DND-41 (cell line): ENCODE data around the gene CELSR1.

Experiments used
- ATAC-seq: fragments of 200-7000 bp; cut with Tn5 transposase; 3 replicates; pipeline ENCODE4 v1.9.1; 2021; ENCODE audit warnings: low read depth; ENCODE audit not compliant: insufficient read depth
- DNase-seq: peaks from one replicate; pipeline ENCODE4 v3.0.0-alpha.2; 2020
- H2AFZ ChIP-seq: 2 replicates; pipeline ENCODE4 v1.6.0; 2012; ENCODE audit warnings: low read depth, low read length
- H3K27ac ChIP-seq: 2 replicates; pipeline ENCODE4 v1.5.1; 2012; ENCODE audit warnings: low read length, inconsistent platforms
- H3K27me3 ChIP-seq: fragments of 200-600 bp; sonication (generic); 2 replicates; pipeline ENCODE4 v1.6.0; 2012; ENCODE audit warnings: low read length, mild to moderate bottlenecking, inconsistent platforms; ENCODE audit not compliant: insufficient read depth, poor library complexity
- H3K36me3 ChIP-seq: 2 replicates; pipeline ENCODE4 v1.5.1; 2012; ENCODE audit warnings: low read length, inconsistent platforms; ENCODE audit not compliant: insufficient read depth
- H3K4me1 ChIP-seq: 2 replicates; pipeline ENCODE4 v1.5.1; 2012; ENCODE audit warnings: mild to moderate bottlenecking, low read length; ENCODE audit not compliant: insufficient read depth
- H3K4me2 ChIP-seq: 2 replicates; pipeline ENCODE4 v1.6.0; 2012; ENCODE audit warnings: mild to moderate bottlenecking, moderate library complexity, low read length, inconsistent platforms; ENCODE audit not compliant: insufficient read depth
- H3K4me3 ChIP-seq, 2 experiments: fragments of 200-600 bp in 1 of 2; shearing (Covaris generic) in 1 of 2; 2 replicates each; pipeline ENCODE4 v1.5.1; 2012 to 2016; ENCODE audit warnings: inconsistent platforms in 2 of 2, low read length in 2 of 2, mild to moderate bottlenecking in 2 of 2, low read depth in 1 of 2, moderate library complexity in 1 of 2
- H3K79me2 ChIP-seq: 2 replicates; pipeline ENCODE4 v1.6.0; 2012; ENCODE audit warnings: low read length, inconsistent platforms; ENCODE audit not compliant: insufficient read depth
- H3K9ac ChIP-seq: 2 replicates; pipeline ENCODE4 v1.6.0; 2012; ENCODE audit warnings: low read depth, mild to moderate bottlenecking, inconsistent platforms, low read length, moderate library complexity
- H3K9me3 ChIP-seq: 2 replicates; pipeline ENCODE4 v1.5.1; 2012; ENCODE audit warnings: low read length, moderate library complexity, mild to moderate bottlenecking, inconsistent platforms; ENCODE audit not compliant: insufficient read depth, severe bottlenecking
- H4K20me1 ChIP-seq: 2 replicates; pipeline ENCODE4 v1.6.0; 2012; ENCODE audit warnings: low read length; ENCODE audit not compliant: insufficient read depth
- CTCF ChIP-seq: IDR thresholded peaks from 2 replicates; pipeline ENCODE4 v1.5.1; 2012; ENCODE audit warnings: borderline replicate concordance, low read length, moderate library complexity, mild to moderate bottlenecking; ENCODE audit not compliant: poor library complexity, severe bottlenecking; ENCODE audit errors: extremely low read depth
- EZH2 ChIP-seq: IDR thresholded peaks from 3 replicates; pipeline ENCODE4 v1.6.1; 2012; ENCODE audit warnings: borderline replicate concordance, low read depth, mild to moderate bottlenecking, moderate library complexity, low read length, inconsistent platforms; ENCODE audit not compliant: severe bottlenecking

CELSR1 gene

GRCh38 chr22:46428602-46429324 is 108.7 kb downstream of the CELSR1 start:
- Histone ChIP-seq H3K27me3 (no peaks in the 10 kb centered on the region), H4K20me1 (no peaks in the 10 kb centered on the region; the same call in 1 of the 2 replicates), H2AFZ (no peak overlapping the region), H3K4me3 (no peak overlapping the region), H3K36me3 (no peaks in the 10 kb centered on the region), H3K4me1 (peaks cover 14% of the 10 kb centered on the region), H3K9me3 (no peaks in the 10 kb centered on the region), H3K27ac (no peak overlapping the region), H3K4me2 (no peak overlapping the region), H3K79me2 (no peaks in the 10 kb centered on the region), H3K9ac (no peak overlapping the region)
- no peak for TF ChIP-seq CTCF
- no peak for TF ChIP-seq EZH2
- DNase-seq (no peak), ATAC-seq (no peak)

- H3K9ac ChIP-seq = no peak overlapping the region
- H3K9me3 ChIP-seq = no peaks in the 10 kb centered on the region
- H4K20me1 ChIP-seq = no peaks in the 10 kb centered on the region; the same call in 1 of the 2 replicates
- H3K79me2 ChIP-seq = no peaks in the 10 kb centered on the region
- no peak for TF ChIP-seq EZH2
- TF ChIP-seq CTCF = no peak
- DNase-seq (no peak), ATAC-seq (no peak)
- peaks cover 14% of the 10 kb centered on the region for H3K4me1 ChIP-seq
- H3K27me3 ChIP-seq = no peaks in the 10 kb centered on the region
- no peak overlapping the region for H3K4me2 ChIP-seq
- H2AFZ ChIP-seq = no peak overlapping the region
- H3K4me3 ChIP-seq = no peak overlapping the region
- H3K27ac ChIP-seq = no peak overlapping the region
- H3K36me3 ChIP-seq = no peaks in the 10 kb centered on the region
Observed at GRCh38 chr22:46428171-46428570, 109.2 kb downstream of the CELSR1 start.

GRCh38 chr22:46425016-46425415 is 112.4 kb downstream of the CELSR1 start:
- no peaks in the 10 kb centered on the region for H3K36me3 ChIP-seq
- no peak for TF ChIP-seq CTCF
- TF ChIP-seq EZH2 = no peak
- no peak overlapping the region for H2AFZ ChIP-seq
- no peak overlapping the region for H3K4me2 ChIP-seq
- no peak for ATAC-seq
- no peak for DNase-seq
- H3K27me3 ChIP-seq = no peaks in the 10 kb centered on the region
- H3K9me3 ChIP-seq = no peaks in the 10 kb centered on the region
- H4K20me1 ChIP-seq = no peaks in the 10 kb centered on the region; the same call in 1 of the 2 replicates
- H3K4me1 ChIP-seq = peaks cover 6% of the 10 kb centered on the region
- H3K79me2 ChIP-seq = no peaks in the 10 kb centered on the region
- no peak overlapping the region for H3K27ac ChIP-seq
- no peak overlapping the region for H3K9ac ChIP-seq
- H3K4me3 ChIP-seq = no peak overlapping the region
